Effector CD8-positive, alpha-beta T cell (primary cell): ENCODE measurements around the gene MYH14.

ENCODE experiments used
- DNase-seq: peaks from one replicate; lab custom pipeline; 2025; lab: John Stamatoyannopoulos, UW

Gene MYH14

DNA sequence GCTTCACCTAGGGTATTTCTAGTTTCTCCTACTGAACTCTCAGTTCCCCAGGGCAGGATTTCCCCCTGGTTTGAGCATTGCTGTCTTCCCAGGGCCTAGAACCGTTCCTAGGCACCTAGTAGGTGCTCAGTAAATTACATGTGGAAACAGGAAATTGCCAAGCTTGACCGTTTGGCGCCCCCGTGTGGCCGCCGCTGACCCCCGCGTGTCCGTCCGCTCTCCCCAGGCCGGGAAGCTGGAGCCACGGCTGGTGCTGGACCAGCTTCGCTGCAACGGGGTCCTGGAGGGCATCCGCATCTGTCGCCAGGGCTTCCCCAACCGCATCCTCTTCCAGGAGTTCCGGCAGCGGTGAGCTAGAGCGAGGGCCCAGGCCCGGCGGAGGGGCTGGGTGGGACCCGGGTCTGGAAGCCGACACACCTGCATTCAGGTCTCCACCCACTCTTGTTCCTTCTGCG, 55.5 kb downstream of the MYH14 start:
- no peak for DNase-seq

DNA sequence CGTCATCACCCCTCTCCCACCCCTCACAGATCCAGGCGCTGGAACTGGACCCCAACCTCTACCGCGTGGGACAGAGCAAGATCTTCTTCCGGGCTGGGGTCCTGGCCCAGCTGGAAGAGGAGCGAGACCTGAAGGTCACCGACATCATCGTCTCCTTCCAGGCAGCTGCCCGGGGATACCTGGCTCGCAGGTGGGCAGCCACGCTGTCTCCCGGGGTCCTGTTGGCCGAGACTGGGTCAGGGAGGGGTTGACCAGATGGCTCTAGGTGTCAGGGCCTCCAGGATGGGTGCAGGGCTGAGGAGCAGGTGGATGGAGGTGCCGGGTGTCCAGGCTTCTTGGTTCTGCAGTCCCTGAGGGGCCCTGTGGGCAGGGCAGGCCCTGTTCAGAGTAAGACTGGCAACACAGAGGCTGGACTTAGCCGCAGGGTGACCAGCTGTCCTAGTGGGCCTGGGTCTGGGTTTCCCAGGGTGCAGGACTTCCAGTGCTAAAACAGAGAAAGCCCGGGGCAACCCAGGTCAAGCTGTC, 58.1 kb downstream of the MYH14 start:
- no peak for DNase-seq

DNA sequence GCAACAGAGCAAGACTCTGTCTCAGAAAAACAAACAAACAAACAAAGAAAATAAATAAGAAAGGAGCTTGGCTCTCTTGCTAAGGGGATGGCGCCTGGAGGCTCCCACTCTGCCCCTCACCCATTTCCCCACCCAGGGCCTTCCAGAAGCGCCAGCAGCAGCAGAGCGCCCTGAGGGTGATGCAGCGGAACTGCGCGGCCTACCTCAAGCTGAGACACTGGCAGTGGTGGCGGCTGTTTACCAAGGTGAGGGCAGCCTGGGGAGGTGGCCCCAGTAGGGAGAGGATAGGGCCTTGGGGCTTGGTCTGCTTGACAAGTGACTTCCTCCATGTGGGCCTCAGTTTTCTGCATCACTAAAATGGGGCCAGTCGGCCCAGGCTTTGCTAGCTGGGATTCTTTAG, 59.8 kb downstream of the MYH14 start:
- no peak for DNase-seq

DNA sequence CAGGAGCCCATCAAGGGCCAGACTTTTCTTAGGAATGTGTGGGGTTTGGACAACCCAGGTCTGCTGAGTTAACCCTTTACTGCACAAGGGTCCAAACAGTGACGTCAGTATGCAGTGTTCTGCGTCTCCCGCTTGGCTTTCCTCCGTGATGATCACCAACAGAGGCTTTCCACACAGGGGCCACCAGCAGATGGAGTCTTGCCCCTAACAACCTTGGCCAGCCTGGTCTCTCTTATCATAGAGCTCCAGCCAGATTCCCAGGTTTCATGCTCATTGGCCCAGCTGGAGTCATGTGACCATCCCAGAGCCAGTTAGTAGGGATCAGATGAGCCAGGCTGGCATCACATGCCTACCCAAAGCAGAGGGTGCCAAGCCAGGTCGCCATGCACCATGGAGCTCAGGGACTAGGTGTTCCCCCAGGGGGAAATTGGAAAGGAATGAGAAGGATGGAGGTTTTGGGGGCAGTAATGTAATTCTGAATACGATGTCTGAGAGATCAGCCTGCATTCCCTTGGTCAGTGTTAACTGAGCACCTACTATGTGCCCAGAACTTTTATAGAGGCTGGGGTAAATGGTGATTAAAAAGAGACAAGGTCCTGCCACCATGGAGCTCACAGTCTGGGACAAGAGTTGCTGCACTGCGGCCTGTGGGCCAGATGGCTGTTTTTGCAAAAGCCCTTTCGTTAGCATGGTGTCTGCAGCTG, 61.2 kb downstream of the MYH14 start:
- DNase-seq, result no peak

DNA sequence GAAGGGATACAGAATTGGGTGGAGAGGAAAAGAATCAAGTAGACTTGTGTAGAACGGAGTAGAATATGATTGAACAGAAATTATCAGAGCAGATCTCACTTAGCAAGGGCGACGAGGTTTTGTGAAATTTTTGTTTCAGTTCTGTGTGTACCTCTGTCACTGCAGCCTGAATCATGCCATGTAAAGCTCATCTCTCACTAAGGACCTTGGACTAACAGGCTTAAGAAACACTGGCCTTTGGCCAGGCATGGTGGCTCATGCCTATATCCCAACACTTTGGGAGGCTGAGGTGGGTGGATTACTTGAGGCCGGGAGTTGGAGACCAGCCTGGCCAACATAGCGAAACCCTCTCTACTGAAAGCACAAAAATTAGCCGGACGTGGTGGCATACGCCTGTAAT, 62.6 kb downstream of the MYH14 start:
- no peak for DNase-seq

DNA sequence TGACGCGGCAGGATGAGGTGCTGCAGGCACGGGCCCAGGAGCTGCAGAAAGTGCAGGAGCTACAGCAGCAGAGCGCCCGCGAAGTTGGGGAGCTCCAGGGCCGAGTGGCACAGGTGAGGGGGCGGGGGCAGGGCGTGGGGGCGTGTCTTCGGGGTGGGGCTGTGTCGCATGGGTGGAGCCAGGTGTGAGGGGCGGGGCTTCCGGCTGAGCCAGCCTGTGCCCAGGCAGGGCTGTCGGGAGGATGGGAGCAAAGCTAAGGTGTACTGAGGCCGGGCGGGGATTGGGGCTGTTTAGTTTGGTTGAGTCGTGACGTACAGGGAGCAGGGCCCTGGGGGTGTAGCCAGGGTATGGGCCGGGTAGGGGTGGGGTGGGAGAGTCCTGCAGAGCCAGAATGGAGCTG, 63.5 kb downstream of the MYH14 start:
- no peak for DNase-seq

DNA sequence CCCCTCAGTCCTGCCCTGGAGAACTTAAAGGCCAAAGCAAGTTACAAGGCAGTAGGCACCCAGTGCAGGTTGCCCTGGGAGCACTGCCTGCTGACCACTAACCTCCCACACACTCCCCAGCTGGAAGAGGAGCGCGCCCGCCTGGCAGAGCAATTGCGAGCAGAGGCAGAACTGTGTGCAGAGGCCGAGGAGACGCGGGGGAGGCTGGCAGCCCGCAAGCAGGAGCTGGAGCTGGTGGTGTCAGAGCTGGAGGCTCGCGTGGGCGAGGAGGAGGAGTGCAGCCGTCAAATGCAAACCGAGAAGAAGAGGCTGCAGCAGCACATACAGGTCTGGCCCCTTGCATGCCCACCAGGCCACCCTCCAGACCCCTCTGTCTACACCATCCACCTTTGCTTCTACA, 64.6 kb downstream of the MYH14 start:
- no peak for DNase-seq

DNA sequence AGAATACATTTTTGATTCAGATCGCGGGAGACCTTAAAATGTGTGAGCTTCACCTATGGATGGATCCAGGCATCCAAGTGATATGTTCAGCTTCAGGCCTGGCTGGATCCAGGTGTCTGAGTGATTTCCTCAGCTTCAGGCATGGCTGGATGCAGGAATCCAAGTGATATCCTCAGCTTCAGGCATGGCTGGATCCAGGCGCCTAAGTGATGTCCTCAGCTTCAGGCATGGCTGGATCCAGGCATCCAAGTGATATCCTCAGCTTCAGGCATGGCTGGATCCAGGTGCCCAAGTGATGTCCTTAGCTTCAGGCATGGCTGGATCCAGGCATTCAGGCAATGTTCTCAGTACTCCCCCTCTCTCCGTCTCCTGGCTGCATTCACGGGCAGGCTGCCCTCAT, 65.1 kb downstream of the MYH14 start:
- DNase-seq, result no peak

DNA sequence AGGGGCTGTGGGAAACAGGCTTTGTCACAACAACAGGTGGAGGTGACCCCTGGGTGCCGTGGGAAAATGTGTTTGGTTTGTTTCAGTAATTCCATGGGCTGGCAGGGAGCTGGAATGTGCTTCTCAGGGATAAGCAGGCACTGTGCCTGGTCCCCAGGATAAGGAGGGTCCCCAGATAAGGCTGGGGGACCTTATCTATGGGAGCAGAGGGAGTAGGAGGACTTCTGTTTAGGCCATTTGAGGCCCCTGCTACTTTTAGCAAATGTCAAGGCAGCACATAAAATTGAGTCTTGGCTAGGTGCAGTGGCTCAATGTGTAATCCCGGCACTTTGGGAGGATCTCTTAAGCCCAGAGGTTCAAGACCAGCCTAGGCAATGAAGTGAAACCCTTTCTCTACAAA, 66.2 kb downstream of the MYH14 start:
- DNase-seq, result no peak

DNA sequence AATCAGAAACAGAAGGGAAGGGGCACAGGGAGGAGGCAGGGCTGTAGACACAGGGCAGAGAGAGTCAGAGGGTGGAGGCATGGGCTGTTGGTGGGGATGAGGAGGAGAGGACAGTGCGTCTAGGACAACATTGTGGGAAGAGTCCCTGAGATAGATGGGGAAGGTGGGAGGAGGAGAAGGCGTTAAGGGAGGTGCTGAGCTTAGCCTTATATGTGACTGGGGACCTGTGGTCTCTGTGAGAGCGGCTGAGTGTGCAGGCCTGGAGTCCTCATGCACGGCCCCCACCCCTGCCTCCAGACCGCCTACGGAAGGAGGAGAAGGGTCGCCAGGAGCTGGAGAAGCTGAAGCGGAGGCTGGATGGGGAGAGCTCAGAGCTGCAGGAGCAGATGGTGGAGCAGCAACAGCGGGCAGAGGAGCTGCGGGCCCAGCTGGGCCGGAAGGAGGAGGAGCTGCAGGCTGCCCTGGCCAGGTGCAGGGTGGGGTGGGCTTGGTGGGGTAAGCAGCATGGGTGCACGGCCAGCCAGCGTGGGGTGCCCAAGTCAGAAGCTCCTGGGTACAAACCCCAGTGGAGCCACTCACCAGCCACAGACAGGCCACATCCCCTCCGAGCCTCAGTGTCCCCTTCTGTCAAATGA, 69.0 kb downstream of the MYH14 start:
- no peak for DNase-seq

DNA sequence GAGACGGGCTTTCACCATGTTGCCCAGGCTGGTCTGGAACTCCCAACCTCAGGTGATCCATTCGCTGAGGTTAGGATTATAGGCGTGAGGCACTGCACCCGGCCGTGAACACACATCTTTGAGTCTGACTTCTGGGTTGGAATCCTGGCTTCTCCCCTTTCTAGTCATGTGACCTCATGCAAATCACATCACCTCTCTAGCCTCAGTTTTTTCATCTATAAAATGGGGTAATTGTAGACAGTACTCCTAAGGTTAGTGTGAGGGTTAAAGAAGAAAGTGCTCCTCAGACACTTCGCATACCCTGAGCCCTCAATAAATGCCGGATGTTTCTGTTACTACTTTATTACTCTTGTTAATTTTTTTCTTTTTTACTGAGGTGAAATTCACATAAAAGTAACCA, 70.4 kb downstream of the MYH14 start:
- DNase-seq, result no peak

DNA sequence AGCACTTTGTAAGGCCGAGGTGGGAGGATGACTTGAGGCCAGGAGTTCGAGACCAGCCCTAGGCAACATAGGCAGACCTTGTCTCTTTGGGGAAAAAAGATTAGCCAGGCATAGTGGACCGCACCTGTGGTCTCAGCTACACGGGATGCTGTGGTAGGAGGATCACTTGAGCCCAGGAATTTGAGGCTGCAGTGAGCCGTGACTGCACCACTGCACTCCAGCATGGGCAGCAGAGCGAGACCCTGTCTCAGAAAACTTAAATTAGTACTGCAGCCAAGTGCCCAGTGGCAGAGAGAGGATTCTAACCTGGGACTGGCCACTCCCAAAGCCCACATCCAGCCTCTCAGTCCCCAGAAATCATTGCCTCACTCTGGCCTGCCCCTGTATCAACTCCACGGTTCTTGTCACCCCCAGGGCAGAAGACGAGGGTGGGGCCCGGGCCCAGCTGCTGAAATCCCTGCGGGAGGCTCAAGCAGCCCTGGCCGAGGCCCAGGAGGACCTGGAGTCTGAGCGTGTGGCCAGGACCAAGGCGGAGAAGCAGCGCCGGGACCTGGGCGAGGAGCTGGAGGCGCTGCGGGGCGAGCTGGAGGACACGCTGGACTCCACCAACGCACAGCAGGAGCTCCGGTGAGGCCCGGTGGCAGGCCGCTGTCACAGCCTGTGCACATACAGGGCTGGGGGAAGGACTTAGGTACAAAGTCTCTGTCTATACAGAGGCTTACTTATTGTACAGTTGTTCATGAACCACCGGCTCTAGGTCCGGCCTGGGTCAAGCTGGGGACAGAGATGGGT, 72.4 kb downstream of the MYH14 start:
- DNase-seq, result no peak

DNA sequence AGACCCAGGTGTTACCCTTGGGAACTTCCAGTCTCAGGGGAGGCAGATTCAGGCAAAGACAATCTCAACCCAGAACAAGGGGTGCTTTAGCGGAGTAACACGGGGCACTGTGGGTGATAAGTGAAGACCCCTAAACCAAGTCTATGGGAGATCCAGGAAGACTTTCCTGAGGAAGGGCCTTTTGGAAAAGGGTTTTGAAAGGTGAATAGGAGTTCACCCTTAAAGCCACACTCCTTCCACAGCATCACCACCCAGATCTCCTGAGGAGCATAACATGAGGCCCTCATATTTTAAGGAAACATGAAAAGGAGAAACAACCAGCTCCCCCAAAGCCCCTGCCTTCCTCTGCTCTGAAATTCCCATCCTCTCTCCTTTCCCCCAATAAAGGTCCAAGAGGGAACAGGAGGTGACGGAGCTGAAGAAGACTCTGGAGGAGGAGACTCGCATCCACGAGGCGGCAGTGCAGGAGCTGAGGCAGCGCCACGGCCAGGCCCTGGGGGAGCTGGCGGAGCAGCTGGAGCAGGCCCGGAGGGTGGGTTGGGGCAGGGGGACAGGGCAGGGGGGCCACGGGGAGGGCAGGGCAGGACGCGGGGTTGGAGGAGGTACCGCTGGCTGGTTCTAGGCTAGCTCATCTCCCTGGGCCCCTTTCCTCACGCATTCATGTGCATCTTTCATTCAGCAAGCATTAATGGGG, 73.1 kb downstream of the MYH14 start:
- no peak for DNase-seq

DNA sequence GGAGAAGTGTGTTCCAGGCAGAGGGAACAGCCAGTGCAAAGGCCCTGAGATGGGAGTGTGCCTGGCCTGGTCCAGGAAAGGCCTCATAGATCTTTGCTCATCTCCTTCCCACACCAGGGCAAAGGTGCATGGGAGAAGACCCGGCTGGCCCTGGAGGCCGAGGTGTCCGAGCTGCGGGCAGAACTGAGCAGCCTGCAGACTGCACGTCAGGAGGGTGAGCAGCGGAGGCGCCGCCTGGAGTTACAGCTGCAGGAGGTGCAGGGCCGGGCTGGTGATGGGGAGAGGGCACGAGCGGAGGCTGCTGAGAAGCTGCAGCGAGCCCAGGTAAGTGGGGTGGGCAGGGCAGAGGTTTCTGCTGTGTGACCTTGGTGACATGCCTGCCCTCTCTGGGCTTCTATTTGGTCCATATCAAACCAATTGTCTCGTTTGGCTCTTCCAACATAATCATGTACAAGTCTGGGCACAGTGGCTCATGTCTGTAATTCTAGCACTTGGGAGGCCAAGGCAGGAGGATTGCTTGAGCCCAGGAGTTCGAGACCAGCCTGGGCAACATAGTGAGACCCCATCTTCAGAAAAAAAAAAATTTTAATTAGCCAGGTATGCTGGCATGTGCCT, 74.7 kb downstream of the MYH14 start:
- no peak for DNase-seq

DNA sequence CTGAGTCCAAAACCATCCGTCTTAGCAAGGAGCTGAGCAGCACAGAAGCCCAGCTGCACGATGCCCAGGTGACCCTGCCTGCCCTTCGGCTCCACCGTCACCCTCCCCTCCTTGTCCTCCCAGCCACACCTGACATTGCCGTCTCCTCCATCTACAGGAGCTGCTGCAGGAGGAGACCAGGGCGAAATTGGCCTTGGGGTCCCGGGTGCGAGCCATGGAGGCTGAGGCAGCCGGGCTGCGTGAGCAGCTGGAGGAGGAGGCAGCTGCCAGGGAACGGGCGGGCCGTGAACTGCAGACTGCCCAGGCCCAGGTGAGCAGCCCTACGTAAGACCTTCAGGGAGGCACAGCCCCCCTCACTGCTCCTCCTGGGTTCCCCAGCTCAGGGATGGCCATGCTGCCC, 76.7 kb downstream of the MYH14 start:
- no peak for DNase-seq

DNA sequence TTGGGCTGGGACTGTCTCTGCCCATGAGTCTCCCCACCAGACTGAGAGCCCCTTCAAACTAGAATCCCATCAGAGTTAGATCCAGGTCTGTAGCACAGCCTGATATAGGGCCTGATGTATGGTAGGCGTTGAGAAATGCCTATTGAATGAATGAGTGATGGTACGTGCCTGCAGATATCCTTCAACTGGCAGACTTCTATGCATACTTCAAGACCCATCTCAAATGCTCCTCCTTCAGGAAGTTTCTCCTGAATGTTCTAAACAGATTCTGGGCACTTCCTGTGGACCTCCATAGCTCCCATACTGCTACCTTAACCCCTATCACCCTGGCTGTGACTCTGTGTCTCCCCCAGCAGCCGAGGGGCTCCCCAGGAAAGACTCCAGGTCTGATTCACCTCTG, 77.6 kb downstream of the MYH14 start:
- DNase-seq, result no peak

DNA sequence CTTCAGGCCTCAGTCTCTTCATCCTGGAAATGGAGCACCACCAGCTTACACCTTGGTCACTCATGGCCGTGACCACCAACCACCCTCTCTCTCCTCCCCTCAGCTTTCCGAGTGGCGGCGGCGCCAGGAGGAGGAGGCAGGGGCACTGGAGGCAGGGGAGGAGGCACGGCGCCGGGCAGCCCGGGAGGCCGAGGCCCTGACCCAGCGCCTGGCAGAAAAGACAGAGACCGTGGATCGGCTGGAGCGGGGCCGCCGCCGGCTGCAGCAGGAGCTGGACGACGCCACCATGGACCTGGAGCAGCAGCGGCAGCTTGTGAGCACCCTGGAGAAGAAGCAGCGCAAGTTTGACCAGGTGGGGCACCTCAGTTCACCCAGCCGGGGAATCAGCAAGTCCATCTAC, 78.1 kb downstream of the MYH14 start:
- no peak for DNase-seq

DNA sequence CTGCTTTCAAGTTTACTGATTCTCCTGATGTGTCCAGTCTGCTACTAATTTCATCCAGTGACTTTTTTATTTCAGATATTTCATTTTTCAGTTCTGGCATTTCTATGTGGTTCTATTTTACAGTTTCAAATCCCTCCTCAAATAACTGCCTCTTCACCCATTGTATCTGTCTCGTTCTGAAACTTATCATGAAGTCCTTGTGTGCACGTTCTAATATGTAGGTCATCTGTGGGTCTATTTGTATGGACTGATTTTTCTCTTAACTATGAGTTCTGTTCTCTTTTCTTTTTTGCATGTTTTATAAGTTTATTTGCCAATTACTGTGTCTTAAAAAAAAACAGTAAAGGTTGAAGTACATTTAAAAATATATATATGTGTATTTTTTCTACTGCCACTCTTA, 82.4 kb downstream of the MYH14 start:
- no peak for DNase-seq

DNA sequence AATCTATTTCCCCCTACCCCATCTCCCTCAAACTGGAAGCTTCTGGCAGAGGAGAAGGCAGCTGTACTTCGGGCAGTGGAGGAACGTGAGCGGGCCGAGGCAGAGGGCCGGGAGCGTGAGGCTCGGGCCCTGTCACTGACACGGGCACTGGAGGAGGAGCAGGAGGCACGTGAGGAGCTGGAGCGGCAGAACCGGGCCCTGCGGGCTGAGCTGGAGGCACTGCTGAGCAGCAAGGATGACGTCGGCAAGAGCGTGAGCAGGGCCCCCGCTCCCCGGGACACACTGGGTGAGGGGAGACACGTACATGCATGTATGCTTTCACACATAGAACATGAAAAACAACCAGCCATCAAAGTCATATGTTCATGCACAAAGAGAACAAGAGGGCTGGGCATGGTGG, 83.0 kb downstream of the MYH14 start:
- no peak for DNase-seq

DNA sequence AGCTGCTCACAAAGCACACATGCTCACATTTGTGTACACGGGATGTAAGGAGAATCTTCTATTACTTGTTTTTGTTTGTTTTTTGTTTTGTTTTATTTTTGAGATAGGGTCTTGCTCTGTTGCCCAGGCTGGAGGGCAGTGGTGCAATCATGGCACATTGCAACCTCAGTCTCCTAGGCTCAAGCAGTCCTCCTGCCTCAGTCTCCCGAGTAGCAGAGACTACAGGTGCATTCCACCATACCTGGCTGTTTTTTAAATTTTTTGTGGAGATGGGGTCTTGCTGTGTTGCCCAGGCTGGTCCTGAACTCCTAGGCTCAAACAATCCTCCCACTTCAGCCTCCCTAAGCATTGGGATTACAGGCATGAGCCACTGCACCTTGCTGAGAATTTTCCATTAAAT, 83.9 kb downstream of the MYH14 start:
- no peak for DNase-seq

DNA sequence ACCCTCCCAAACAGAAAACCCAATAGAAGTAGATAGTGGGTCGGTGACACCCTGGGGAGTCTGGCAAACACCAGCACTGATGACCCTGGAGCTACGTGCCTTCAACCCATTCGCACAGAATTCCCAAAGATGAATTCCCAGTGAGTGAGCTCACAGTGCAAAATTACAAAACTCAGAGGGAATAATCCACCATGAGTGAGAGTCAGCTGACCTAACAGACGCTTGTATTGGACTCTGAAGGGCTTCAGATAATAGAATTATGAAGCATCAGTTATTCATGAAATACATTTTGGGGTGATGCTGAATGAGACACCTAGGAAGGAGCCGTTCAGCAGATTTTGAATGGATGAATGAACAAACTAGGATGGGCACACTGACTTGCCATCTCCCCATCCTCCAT, 85.5 kb downstream of the MYH14 start:
- DNase-seq, result no peak

DNA sequence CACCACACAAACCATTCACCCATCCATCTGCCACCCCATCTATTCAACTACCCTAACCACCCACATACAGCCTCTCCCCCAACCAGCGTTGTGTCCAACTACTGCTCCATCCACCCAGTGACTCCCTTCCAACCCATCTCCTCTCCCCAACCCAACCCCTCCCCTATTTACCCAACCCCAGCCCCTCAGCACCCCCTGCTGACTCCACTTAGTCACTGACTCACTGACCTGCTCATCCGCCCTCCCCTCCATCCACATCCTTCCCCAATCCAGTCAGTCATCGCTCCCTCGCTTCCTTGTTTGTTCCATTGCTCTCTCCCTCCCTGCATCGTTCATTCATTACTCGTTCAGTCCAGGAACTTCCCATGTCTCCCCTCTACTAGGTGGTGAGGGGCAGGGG, 86.6 kb downstream of the MYH14 start:
- DNase-seq, result no peak
